Fibroblast of skin of right quadriceps (primary cell): Measurements from ENCODE around the gene ITM2A.

ENCODE experiments used
- DNase-seq: peaks from one replicate; pipeline ENCODE4 v3.0.0-alpha.2; 2013

ITM2A gene

DNA sequence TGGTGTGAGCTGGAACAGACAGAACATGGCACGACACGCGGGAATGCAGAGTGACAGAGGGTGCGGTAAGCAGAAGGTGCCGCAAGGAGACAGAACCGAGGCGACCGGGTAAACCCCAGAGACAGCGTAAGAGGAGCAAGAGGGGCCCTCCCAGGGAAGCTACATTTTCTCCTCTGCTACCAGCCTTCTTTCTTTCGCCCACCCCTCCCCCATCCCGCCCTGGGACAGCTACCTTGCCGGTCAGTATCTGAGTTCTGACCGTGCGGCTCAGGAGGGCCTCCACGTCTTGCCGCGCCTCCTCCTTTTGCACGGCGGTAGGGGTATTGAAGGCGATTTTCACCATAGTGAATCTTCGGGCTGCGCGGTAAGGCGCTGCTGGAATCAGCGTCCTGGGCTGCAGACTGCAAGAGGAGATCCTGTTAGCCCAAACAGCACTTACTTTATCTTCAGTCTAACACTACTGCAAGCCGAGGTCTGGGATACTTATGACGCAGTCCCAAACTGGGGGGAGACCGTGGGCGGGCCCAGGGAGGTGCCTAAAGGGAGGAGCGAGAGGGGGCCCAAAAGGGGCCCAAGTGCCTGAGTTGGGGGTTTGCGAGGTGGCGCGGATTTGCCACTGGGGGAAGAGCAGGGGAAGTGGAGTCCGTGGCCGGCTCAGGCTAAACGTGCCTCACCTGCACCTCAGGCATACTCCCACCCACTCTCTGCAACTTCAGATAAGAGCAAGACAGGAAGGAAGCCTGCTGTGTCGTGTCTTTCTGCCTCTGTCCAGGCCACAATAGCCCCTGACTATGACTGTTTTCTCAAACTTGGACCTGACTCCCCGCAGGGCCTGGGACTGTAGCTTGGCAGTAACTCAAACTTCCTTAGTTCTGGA, at the start of gene ITM2A:
Gene ITM2A (minus strand): TSS at position 462 of the 877 bp plus-strand sequence. CDS start 119 bp downstream, at position 343.
- peak; percentile 2 for DNase-seq

DNA sequence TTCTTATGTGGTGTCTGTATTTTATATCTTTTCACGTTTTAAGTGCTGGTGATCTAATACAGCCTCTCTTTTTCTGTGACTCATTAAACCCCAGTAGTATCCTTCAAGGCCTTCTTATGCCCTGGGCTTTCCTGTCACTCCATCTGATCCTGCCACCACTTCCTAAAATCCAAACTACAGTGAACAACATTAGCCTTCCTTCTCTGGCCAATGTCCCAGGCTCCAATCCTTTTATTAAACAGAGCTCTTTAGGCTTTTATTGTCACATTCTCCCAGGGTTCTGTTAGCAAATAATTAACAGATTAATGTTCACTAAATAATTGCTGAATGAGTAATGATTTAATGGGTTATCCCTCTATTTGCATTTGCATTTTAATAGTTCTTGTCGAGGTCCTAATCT, 47.9 kb upstream of the ITM2A start:
- DNase-seq: no peak

DNA sequence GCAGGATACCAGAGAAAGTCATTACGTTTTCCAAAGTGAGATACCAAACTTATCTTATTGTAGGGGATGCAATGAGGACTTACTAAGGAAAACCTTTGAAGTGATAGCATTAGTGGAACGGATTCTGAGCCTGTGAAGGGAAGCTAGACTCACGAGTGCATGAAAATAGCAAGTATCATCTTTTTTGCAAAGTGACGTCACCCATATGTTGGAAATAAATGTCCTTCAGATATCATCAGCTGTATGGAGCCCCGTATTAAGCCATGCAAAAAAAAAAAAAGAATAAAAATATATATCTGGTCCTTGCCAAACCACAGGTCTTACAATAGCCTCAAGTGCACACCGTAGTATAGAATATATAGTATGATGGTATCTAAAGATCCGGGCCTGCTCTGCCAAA, 46.8 kb upstream of the ITM2A start:
- DNase-seq: no peak

DNA sequence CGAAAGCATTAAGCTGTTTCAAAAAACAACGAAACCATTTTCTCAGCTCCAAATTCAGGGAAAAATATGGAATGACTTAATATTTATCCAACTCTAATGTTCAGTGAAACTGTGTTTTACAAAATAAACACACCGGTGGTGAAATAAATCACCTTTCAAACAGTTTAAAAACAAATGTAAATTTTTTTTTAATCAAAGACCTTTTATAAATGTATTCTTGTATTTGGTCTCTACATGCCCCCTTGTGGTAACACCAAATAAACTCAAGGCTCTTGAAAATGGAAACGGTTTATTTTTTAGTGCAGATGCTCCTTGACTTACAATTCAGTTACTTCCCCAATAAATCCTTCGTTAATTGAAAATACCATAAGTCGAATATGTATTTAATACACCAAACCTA, 45.8 kb upstream of the ITM2A start:
- peak; percentile 1 for DNase-seq

DNA sequence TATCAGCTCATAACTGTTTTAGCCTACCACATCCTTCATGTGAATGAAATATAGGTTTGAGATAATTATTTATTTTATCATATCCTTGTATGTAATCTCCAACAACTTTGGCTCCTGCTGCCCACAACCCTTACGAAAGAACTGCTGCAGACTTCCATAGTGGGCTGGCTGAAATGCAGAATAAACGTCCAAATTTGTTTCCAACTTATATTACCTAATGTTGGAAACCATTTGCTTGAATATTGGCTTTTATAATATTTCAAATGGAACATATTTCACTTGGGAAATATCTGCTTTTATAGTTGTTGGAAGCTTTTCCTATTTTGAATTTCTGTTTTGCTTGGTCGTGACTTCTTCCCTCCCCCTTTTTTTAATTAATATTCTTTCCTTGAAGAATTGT, 45.0 kb upstream of the ITM2A start:
- DNase-seq: no peak

DNA sequence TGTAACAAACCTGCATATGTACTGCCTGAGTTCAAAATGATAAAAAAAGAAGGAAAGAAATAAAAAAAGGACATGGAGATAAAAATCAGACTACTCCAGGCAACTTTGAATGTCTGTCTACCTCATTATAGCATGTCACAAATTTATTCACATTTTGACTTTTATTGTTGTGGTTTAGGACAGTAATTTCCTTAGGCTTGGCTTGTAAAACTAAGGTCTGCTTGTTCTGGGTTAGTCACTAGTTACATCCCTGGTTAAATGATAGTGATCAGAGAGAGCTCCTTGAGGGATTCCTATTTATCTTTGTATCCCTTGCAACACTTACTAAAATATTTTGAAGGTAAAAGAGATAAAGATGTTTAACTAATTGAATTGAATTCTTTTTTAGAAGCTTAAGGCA, 42.5 kb upstream of the ITM2A start:
- no peak for DNase-seq

DNA sequence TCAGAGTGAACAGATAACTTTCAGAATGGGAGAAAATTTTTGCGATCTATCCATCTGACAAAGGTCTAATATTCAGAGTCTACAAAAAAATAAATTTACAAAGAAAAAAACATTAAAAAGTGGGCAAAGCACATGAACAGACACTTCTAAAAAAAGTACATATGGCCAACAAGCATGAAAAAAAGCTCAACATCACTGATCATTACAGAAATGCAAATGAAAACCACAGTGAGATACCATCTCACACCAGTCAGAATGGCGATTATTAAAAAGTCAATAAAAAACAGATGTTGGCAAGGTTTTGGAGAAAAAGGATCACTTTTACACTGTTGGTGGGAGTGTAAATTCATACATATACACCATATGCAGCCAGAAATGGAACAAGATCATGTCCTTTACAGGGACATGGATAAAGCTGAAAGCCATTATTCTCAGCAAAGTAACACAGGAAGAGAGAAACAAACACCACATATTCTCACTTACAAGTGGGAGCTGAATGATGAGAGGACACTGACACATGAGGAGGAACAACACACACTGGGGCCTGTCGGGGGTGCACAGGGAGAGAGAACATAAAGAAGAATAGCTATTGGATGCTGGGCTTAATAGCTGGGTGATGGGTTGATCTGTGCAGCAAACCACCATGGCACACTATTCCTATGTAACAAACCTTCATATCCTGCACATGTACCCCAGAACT, 41.6 kb upstream of the ITM2A start:
- DNase-seq: no peak

DNA sequence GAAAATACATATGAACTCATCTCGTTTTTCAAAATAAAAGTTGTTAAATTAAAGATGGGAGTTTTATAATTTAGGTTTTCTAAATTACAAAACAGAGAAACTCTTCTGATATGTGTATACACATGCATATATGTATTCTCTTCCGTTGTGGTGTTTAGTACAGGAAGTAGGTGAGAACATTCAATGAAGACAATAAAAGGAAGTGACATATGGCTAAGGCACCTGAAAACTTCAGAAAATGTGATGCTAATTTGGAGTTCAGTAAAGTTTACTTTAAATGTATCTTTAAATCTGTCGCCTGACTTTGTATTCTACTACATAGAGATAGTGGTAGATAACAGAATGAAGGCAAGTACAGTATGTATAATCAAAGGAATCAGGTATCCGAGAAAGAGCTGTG, 33.5 kb upstream of the ITM2A start:
- DNase-seq: no peak

DNA sequence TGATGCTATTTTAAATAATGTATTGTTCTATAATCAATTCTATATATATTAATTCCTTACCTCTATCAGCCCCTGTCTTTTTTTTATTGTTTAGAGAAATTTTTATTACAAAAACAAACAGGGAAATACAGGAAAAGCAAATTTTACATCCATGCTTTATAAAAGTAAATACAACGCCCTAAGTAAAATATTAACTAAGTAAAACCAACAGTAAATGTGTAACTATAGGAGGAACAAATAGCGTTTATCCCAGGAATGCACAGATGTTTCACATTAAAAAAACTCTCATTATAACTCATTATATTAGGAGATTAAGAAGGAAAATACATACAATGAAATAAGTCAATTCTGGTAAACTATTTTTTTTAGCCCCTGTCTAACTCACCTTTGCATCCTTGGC, 8.2 kb upstream of the ITM2A start:
- DNase-seq: no peak

DNA sequence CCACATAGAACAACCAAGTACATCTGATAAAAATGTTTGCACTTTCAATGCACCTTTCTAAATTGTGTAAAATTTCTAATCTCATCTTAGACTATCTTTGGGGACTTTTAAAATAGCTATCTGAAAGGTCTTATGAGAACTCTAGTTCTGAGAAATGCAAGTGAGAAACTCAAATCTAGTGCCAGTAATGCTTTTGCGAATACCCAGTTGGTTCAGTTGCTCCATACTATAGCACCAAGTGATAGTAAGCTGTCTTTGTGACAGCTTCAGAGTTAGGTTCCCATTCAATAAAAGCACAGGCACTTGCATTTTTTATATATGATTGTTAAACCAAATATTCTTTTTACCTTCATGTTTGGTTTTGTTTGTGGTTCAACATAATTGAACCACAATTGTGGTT, 4.5 kb upstream of the ITM2A start:
- no peak for DNase-seq

DNA sequence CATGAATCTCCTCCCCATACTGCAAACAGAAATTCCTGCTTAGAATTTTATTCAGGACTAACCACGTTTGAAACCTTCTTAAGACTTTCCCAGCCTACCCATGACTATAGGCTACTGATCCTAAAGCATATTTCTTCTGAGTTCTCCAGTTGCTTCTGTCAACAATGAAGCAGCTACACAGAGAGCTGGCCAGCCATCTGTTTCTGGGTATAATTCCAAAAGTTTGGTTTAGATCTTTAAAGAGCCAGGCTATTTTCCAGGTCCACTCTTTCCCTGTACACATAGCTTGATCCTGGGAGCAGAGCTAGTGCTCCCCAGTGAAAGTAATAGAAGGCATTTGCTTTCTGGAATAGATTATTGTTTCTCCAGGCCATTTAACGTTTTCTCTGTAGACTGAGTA, 4.0 kb upstream of the ITM2A start:
- no peak for DNase-seq

DNA sequence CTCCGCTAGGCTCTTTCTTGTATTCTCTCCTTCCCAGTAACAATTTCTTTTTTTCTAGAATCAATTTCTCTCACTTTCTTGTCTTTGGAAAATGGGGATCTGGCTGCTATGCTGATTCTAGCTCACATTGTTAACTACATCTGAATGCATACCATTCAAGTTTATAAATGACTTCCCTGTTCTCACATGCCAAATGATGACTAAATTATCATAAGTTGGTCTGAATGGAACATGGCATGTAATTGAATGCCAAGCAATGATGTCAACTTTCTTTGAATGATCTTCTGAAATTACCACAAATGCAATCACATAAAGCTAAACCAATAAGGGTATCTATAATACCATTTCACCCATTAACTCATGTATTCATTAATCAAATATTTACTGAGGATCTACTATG, 2.7 kb upstream of the ITM2A start:
- DNase-seq: no peak

DNA sequence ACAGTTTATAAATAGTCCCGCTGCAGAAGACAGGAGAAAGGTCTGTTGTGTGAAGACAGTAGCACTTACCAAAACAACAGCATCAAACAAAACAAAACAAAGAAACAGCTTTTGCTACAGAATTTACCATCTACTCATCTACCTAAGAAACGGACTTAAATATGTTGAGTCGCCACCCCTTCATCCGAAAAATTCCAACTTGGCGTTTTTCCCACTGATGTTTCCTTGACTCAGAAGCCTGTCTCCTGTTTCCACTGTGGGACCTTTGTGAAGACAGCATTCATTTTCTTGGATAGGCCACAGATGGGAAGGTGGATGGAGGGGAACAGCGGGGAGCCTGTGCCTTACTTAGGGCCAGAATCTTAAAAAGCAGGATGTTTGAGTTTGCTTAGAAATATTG, 1.3 kb upstream of the ITM2A start:
- DNase-seq: peak; percentile 24

DNA sequence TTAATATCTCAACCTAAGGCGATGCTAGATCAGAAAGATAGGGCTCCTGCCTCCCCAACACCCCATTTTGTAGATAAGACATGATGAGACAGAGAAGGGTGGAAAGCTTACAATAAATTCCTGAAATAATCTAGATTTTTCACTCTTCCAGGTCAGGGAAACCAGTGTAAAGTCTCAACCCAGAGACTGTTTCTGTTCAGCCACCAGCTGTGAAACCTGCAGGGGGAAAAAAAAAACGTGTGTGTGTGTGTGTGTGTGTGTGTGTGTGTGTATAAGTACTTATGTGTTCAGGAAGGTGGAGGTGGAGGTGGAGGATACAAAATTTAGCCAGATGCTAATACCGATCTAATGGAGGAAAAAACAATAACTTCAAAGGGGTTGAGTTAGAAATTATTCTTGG, 773 bp upstream of the ITM2A start:
- no peak for DNase-seq

DNA sequence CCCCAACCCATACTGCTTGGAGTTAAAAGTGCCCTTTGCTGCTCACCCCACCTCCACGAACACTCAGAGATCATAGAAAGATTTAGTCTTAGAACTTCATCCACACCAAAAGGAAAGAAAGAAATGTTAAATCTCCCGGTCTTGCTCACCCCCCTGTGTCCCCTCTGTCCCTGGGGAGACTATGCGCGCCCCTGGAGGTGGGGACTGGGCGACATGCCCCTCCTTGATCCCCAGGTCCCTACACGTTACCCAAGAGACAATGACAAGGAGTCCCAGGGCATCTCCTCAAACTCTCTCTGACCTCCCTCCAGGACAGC, 620 bp downstream of the ITM2A start:
- no peak for DNase-seq

DNA sequence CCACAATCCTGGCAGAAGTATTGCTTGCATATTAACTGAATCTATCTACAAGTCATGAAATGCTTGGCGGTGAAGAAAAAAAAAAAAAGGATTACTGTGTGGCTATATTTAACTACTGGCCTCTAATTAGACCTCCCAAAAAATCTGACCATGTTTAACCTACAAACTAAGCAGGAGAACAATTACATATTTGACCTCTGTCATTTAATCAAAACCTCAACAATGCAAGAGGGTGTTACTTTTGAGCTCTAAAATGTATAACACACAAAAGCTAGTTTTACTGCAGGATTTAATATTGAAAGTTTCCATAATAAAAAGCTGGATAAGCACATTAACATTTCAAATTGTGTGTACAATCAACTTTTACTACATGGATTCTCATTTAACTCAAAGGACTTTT, 1.5 kb downstream of the ITM2A start:
- no peak for DNase-seq

DNA sequence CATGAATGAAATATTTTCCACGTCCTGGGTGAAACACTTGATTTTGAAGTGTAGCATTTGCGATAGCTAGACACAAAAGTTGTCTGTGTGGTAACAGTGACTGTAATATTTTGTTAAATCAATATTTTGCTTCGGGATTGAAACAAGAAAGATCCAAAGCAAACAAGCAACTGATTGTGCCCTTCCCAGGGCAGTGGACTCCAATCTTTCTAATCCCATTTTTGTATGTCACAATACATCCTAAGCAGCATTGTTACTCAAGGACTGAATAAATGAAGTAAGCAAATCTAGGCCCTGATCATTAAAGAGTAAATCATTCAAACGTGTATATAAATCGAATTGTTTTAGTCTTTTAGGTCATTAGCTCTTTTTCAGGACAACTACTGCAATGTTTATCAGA, 2.8 kb downstream of the ITM2A start:
- DNase-seq: no peak

DNA sequence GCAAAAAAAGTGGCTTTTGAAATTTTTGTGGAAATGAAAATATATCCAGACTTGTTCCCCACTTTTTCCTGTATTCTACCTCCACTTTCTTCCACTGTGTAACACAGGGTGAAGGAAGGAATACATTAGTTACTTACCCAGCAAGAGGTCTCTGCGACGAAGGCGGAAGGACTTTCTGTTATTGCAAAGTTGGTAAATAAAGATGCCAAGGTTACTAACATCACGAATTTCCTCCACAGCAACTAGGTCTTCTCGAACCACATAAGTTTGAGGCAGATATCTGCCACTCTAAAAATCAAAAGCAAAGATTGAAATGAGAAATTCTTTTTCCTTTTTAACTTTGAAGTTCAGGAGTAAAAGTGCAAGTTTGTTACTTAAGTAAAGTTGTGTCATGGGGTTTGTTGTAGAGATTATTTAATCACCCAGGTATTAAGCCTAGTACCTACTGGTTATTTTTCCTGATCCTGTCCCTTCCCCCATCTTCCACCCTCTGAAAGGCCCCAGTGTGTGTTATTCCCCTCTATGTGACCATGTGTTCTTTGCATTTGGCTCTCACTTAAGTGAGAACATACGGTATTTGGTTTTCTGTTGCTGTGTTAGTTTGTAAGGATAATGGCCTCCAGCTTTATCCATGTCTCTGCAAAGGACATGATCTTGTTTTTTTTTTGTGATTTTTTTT, 5.8 kb downstream of the ITM2A start:
- DNase-seq: no peak

DNA sequence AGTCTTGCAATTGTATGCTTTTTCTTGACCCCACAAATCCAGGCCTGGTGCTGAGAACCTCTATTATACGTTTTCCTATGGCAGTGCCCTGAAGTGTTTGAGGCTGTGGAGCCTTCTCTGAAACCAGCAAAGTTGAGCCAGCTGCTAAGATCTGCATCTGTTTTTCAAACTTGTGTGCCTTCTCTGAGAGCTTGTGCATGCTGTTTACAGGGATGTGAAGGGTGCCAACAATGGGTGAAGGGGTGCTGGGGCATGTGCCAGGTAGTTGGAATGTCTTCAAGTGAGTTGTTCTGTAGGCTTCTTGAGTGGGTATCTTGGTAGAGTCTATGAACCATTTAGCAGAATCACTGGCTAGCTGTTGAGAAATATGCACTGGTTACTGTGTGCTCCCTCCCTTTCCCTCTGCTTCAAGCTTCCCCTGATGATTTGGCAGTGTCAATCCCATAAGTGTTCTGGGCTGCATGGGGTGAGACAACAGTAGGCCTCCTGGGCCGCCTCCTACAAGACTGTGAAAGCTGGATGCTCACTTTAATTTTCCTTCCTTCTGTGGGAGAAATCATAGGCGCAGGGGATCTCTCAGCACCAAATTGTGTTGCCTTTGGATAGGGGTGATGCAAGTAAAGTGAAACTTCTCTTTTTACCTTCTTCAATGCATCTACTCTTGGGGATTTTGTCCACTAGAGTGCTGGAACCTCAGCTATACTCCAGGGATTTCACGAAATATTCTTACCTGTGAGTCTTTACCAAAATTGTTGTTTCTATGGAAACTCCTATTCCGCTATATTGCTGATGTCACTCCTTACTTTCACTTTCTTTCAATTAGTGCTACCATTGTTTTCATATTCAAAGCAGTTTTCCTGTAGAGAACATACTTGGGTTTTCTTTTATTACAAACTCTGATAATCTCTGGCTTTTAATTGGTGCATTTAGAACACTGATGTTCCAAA, 30.0 kb downstream of the ITM2A start:
- no peak for DNase-seq

DNA sequence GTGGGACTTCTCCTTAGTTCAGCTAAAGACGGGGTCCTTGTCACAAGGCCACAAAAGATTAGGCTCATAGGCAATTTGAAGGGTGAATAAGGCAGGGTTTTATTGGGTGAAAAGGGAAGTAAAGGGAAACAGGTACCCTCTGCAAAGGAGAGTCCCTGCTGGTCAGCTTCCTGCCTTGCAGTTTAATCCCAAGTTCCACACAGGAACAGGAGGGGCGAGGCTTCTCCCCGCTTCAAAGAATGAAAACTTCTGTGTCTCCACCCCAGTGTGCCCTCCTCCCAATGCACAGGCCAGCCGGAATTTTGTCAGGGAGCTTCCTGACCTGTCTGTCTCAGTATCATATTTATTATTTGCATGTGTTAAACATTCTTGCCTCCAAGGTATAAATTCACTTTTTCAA, 37.1 kb downstream of the ITM2A start:
- no peak for DNase-seq

DNA sequence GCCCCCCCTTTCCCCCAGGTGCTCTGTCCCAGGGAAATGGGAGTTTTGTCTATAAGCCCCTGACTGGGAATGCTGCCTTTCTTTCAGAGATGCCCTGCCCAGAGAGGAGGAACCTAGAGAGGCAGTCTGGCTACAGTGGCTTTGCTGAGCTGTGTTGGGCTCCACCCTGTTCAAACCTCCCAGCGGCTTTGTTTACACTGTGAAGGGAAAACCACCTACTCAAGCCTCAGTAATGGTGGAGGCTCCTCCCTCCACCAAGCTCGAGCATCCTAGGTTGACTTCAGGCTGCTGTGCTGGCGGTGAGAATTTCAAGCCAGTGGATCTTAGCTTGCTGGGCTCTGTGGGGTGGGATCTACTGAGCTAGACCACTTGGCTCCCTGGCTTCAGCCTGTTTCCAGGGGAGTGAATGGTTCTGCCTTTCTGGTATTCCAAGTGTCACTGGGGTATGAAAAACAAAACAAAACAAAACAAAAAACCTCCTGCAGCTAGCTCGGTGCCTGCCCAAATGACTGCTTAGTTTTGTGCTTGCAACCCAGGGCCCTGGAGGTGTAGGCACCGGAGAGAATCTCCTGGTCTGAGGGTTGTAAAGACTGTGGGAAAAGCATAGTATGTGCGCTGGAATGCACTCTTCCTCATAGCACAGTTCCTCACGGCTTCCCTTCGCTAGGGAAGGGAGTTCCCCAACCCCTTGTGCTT, 41.7 kb downstream of the ITM2A start:
- DNase-seq: no peak
